GM18870 (cell line): Measurements from ENCODE around the gene PPP2R5B.

Source experiments
- ATAC-seq: cut with Tn5 transposase; IDR thresholded peaks from one replicate; pipeline ENCODE4 v1.9.1; 2021; ENCODE audit warnings: moderate library complexity; ENCODE audit not compliant: unreplicated experiment

PPP2R5B gene

GRCh38 chr11:64928957-64929356, 4.5 kb downstream of the PPP2R5B start:
- ATAC-seq = no peak

- ATAC-seq = no peak
Measured at GRCh38 chr11:64929625-64930024, 5.1 kb downstream of the PPP2R5B start.

GRCh38 chr11:64930340-64930739, 5.9 kb downstream of the PPP2R5B start:
- no peak for ATAC-seq

- no peak for ATAC-seq
Measured at GRCh38 chr11:64931290-64931689, 6.8 kb downstream of the PPP2R5B start.

- no peak for ATAC-seq
Measured at GRCh38 chr11:64932324-64932723, 7.8 kb downstream of the PPP2R5B start.

GRCh38 chr11:64933213-64933934, 8.9 kb downstream of the PPP2R5B start:
- ATAC-seq = no peak

- no peak for ATAC-seq
Measured at GRCh38 chr11:64933935-64934681, 9.6 kb downstream of the PPP2R5B start.

GRCh38 chr11:64934682-64935358, 10.3 kb downstream of the PPP2R5B start:
- ATAC-seq = no peak

GRCh38 chr11:64935359-64936081, 11.0 kb downstream of the PPP2R5B start, which contains the start of gene GPHA2:
GPHA2 (minus strand) TSS chr11:64935893; CDS start chr11:64935460, 433 bp downstream.
- no peak for ATAC-seq

GRCh38 chr11:64936539-64936938, 12.1 kb downstream of the PPP2R5B start:
- no peak for ATAC-seq

- no peak for ATAC-seq
Measured at GRCh38 chr11:64947208-64947814, 22.8 kb downstream of the PPP2R5B start.

- no peak for ATAC-seq
Measured at GRCh38 chr11:64951529-64951928, 27.0 kb downstream of the PPP2R5B start.

- ATAC-seq = no peak
Measured at GRCh38 chr11:64954201-64954600, 29.7 kb downstream of the PPP2R5B start.

GRCh38 chr11:64959498-64959897, 35.0 kb downstream of the PPP2R5B start:
- ATAC-seq = no peak

- no peak for ATAC-seq
Measured at GRCh38 chr11:64960719-64961118, 36.2 kb downstream of the PPP2R5B start.

- ATAC-seq = no peak
Measured at GRCh38 chr11:64963072-64963631, 38.7 kb downstream of the PPP2R5B start.

- ATAC-seq = no peak
Measured at GRCh38 chr11:64967375-64967774, 42.9 kb downstream of the PPP2R5B start.

- ATAC-seq = no peak
Measured at GRCh38 chr11:64969209-64969608, 44.7 kb downstream of the PPP2R5B start.

GRCh38 chr11:64970731-64971151, 46.3 kb downstream of the PPP2R5B start:
- ATAC-seq = no peak
